ENCODE data around the gene DNAJC7.

Gene DNAJC7

DNA sequence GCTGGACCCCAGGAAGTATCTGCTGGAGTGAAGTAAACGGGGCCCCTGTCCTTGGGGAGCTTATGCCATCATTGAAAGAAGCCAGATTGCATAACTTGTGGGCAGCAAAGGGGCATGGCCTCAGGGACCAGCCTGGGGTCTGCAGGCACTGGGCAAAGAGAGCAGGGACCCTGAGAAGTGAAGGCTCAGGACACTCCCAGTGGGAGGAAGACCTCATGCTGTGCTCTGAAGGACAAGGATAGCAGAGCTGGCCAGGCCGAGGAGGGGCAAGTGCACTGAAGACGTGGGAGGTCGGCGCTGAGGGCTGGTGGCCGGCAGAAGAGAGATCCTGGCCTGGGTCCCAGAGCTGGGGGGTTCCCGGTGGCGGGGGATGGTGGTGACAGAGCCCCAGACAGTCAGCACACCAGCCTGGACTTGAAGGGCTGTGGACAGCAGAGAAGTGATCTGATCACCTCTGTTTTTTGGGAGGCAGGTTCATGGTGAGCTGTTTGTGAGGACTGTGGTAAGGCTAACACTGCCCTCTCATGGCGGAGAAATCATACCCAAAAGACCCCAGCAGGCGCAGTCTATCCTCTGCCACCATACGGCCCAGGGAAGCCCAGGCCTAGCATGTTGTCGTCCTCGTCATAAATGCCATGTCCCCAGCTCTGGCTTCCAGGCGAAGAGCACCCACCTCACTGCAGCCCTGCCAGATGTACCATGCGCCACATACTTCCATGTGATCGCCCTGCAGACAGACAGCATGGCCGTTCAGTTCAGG is 57.7 kb downstream of the DNAJC7 start:
- TF ChIP-seq CTCF (IDR thresholded peaks at IDR 0.05; ENCODE audit: low read depth, low read length) = peak; percentile 50
- no peak overlapping the region for H3K4me3 ChIP-seq (ENCODE audit: low read depth, low read length)

- H3K4me3 ChIP-seq (ENCODE audit: low read depth, low read length) = no peak overlapping the region
- no peak for TF ChIP-seq CTCF (IDR thresholded peaks at IDR 0.05; ENCODE audit: low read depth, low read length)
Observed at GRCh38 chr17:41959030-41959335, 58.3 kb downstream of the DNAJC7 start.

- no peak for TF ChIP-seq CTCF (IDR thresholded peaks at IDR 0.05; ENCODE audit: low read depth, low read length)
- H3K4me3 ChIP-seq (ENCODE audit: low read depth, low read length) = no peak overlapping the region
Observed at GRCh38 chr17:41957869-41958439, 59.3 kb downstream of the DNAJC7 start.

DNA sequence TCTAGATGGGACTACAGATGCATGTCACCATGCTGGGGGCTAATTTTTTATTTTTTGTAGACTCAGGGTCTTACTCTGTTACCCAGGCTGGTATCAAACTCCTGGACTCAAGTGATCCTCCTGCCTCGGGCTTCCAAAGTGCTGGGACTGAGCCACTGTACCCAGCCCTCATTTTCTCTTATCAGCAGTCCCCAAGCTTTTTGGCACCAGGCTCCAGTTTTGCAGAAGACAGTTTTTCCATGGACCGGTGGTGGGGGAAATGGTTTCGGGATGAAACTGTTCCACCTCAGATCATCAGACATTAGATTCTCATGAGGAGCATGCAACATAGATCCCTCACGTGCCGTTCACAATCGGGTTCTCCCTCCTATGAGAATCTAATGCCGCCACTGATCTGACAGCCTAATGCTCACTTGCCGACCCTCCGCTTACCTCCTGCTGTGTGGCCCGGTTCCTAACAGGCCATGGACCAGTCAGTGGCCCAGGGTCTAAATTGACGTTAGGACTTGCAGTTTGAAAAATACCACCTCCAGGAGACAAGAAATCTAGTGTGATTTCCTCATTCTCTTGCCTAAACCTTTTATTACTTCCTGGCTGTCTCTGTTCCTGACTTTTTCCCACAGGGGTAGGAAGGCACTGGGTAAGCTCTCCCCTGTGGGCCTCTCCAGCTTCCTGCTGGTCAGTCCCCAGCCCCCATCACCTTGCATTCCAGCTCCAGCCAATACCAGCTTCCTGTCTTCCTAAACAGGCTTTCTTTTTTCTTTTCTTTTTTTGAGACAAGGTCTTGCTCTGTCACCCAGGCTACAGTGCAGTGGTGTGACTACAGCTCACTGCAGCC is 60.0 kb downstream of the DNAJC7 start:
- TF ChIP-seq CTCF (IDR thresholded peaks at IDR 0.05; ENCODE audit: low read depth, low read length) = no peak
- H3K4me3 ChIP-seq (ENCODE audit: low read depth, low read length) = no peak overlapping the region

DNA sequence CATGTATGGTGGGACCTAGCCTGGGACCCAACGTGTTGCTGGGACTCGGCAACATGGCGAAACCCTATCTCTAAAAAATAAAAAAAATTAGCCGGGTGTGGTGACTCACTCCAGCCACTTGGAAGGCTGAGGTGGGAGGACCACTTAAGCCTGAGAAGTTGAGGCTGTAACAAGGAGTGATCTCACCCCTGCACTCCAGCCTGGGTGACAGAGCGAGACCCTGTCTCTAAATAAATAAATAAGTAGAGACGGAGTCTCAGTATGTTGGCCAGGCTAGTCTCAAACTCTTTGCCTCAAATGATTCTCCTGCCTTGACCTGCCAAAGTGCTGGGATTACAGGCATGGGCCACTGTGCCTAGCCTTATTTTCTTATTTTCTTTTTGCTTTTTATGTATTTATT is 60.7 kb downstream of the DNAJC7 start:
- TF ChIP-seq CTCF (IDR thresholded peaks at IDR 0.05; ENCODE audit: low read depth, low read length) = no peak

DNA sequence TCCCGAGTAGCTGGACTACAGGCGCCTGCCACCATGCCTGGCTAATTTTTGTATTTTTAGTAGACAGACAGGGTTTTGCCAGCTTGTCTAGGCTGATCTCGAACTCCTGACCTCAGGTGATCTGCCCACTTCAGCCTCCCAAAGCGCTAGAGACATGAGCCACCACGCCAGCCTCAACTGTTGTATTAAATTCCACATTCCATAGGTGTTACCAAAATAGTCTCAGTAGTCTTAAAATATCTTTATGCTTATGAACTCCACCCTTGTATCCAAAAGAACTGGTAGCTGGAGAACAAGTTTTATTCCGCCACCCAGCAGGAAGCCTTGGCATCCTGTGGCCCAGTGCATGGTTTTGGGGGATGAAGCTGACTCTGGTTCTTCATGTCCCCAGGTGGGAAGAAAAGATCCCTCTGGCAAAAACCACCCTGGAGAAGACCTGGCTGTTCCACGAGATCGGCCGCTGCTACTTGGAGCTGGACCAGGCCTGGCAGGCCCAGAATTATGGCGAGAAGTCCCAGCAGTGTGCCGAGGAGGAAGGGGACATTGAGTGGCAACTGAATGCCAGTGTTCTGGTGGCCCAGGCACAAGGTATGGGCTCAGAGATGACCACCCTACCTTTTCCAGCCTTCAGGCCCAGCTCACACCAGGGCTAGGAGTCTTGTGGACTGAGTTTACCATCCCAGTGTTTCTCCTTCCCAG is 68.3 kb downstream of the DNAJC7 start:
- H3K4me3 ChIP-seq (ENCODE audit: low read depth, low read length) = no peak overlapping the region
- TF ChIP-seq CTCF (IDR thresholded peaks at IDR 0.05; ENCODE audit: low read depth, low read length) = no peak

More for the DNA sequence above, 60.7 kb downstream of the DNAJC7 start:
- no peak overlapping the region for H3K4me3 ChIP-seq (ENCODE audit: low read depth, low read length)
